Endothelial cell (in vitro differentiated cells): ENCODE results near the gene UPF2. TPM values are rescaled to one million over a fixed set of nuclear protein-coding genes. Genes with fewer than 3 reads are reported as not detected.

Source experiments
- DNase-seq: peaks from one replicate; pipeline ENCODE4 v3.0.0; 2021; ENCODE audit warnings: low spot score
- H3K27ac Mint-ChIP-seq: one replicate; pipeline ENCODE4 v1.8.0; 2021; ENCODE audit warnings: mixed read lengths, inconsistent platforms; ENCODE audit not compliant: unreplicated experiment
- H3K27me3 Mint-ChIP-seq: one replicate; pipeline ENCODE4 v1.8.0; 2021; ENCODE audit warnings: mild to moderate bottlenecking, moderate library complexity, mixed read lengths, inconsistent platforms; ENCODE audit not compliant: unreplicated experiment
- H3K36me3 Mint-ChIP-seq: one replicate; pipeline ENCODE4 v1.8.0; 2021; ENCODE audit warnings: mild to moderate bottlenecking, low read depth, mixed read lengths, inconsistent platforms; ENCODE audit not compliant: unreplicated experiment
- H3K4me1 Mint-ChIP-seq: one replicate; pipeline ENCODE4 v1.8.0; 2021; ENCODE audit warnings: mild to moderate bottlenecking, mixed read lengths, inconsistent platforms; ENCODE audit not compliant: unreplicated experiment
- H3K4me3 Mint-ChIP-seq: one replicate; pipeline ENCODE4 v1.8.0; 2021; ENCODE audit warnings: mild to moderate bottlenecking, mixed read lengths, inconsistent platforms; ENCODE audit not compliant: unreplicated experiment
- H3K9me3 Mint-ChIP-seq: one replicate; pipeline ENCODE4 v1.8.0; 2021; ENCODE audit warnings: mixed read lengths, inconsistent platforms; ENCODE audit not compliant: unreplicated experiment
- CTCF ChIP-seq: fragments of 200-600 bp; sonication (generic); IDR thresholded peaks from one replicate; pipeline ENCODE4 v1.5.0; 2021; ENCODE audit warnings: antibody characterized with exemption; ENCODE audit not compliant: unreplicated experiment
- total RNA-seq: library from RNA; stranded (reverse); fragmentation: NEBNext Ultra II Directional; extraction: Animal tissue kit (Norgen Biotek cat#: 25700); gene quantifications from one replicate; pipeline ENCODE4 v1.2.1, GENCODE V29; 2021; ENCODE audit not compliant: unreplicated experiment

Gene UPF2
- total RNA-seq, 1 donor from 2014 or later, result 21.9 TPM

- no peak for TF ChIP-seq CTCF
- H3K27me3 Mint-ChIP-seq, result no peaks in the 10 kb centered on the region
- H3K36me3 Mint-ChIP-seq, result no peaks in the 10 kb centered on the region
- H3K4me1 Mint-ChIP-seq, result peaks cover 13% of the 10 kb centered on the region
- H3K27ac Mint-ChIP-seq, result peak overlapping the region; percentile 88
- DNase-seq, result peak; percentile 32
- H3K4me3 Mint-ChIP-seq, result no peak overlapping the region
- H3K9me3 Mint-ChIP-seq, result no peaks in the 10 kb centered on the region
These were observed 140.7 kb downstream of the UPF2 start for GRCh38 chr10:11901833-11902475.

GRCh38 chr10:11901454-11901832, 141.2 kb downstream of the UPF2 start:
- peak overlapping the region; percentile 88 for H3K27ac Mint-ChIP-seq

GRCh38 chr10:11901036-11901301, 141.6 kb downstream of the UPF2 start:
- peaks cover 13% of the 10 kb centered on the region for H3K4me1 Mint-ChIP-seq
- no peaks in the 10 kb centered on the region for H3K9me3 Mint-ChIP-seq
- no peaks in the 10 kb centered on the region for H3K36me3 Mint-ChIP-seq
- no peak for TF ChIP-seq CTCF
- H3K27me3 Mint-ChIP-seq, result no peaks in the 10 kb centered on the region
- H3K4me3 Mint-ChIP-seq, result no peak overlapping the region
- H3K27ac Mint-ChIP-seq, result no peak overlapping the region
- no peak for DNase-seq

More at GRCh38 chr10:11901454-11901832, 141.2 kb downstream of the UPF2 start:
- H3K9me3 Mint-ChIP-seq, result no peaks in the 10 kb centered on the region
- TF ChIP-seq CTCF, result no peak
- H3K36me3 Mint-ChIP-seq, result no peaks in the 10 kb centered on the region
- H3K27me3 Mint-ChIP-seq, result no peaks in the 10 kb centered on the region
- H3K4me3 Mint-ChIP-seq, result no peak overlapping the region
- peaks cover 13% of the 10 kb centered on the region for H3K4me1 Mint-ChIP-seq
- no peak for DNase-seq

- no peak for TF ChIP-seq CTCF
- Mint-ChIP-seq H3K4me1 (peaks cover 13% of the 10 kb centered on the region), H3K27ac (no peak overlapping the region), H3K9me3 (no peaks in the 10 kb centered on the region), H3K27me3 (peaks cover 1% of the 10 kb centered on the region), H3K4me3 (no peak overlapping the region), H3K36me3 (no peaks in the 10 kb centered on the region)
- DNase-seq, result no peak
These were observed 143.3 kb downstream of the UPF2 start for GRCh38 chr10:11899067-11899876.
